Diencephalon (tissue), 1 donor: ENCODE measurements around the gene DNAH10. TPM values are rescaled to one million over a fixed set of nuclear protein-coding genes. Genes with fewer than 3 reads are reported as not detected.

Source experiments
- small RNA-seq: library from RNA; depleted of rRNA; stranded (forward); fragments of <200 nt; gene quantifications from one replicate; pipeline ENCODE3, GENCODE V24; 2014
- total RNA-seq: library from RNA; depleted of rRNA; stranded (reverse); fragments of >200 nt; gene quantifications from one replicate; pipeline ENCODE4 v1.2.3, GENCODE V29; 2014

DNAH10 gene, protein sequence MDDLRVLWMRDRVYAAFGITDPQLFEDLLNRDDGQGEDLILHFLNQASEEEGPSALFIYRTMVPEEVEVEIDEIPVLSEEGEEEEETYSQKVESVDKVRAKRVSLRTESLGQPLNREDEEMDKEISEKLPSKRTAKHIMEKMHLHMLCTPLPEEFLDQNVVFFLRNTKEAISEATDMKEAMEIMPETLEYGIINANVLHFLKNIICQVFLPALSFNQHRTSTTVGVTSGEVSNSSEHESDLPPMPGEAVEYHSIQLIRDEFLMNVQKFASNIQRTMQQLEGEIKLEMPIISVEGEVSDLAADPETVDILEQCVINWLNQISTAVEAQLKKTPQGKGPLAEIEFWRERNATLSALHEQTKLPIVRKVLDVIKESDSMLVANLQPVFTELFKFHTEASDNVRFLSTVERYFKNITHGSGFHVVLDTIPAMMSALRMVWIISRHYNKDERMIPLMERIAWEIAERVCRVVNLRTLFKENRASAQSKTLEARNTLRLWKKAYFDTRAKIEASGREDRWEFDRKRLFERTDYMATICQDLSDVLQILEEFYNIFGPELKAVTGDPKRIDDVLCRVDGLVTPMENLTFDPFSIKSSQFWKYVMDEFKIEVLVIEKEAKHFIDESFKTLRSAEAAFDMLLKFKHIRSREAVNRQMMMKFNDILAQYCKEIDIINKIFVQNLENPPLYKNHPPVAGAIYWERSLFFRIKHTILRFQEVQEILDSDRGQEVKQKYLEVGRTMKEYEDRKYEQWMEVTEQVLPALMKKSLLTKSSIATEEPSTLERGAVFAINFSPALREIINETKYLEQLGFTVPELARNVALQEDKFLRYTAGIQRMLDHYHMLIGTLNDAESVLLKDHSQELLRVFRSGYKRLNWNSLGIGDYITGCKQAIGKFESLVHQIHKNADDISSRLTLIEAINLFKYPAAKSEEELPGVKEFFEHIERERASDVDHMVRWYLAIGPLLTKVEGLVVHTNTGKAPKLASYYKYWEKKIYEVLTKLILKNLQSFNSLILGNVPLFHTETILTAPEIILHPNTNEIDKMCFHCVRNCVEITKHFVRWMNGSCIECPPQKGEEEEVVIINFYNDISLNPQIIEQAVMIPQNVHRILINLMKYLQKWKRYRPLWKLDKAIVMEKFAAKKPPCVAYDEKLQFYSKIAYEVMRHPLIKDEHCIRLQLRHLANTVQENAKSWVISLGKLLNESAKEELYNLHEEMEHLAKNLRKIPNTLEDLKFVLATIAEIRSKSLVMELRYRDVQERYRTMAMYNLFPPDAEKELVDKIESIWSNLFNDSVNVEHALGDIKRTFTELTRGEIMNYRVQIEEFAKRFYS (N-terminal part only)
- total RNA-seq: 5.3 TPM

DNA sequence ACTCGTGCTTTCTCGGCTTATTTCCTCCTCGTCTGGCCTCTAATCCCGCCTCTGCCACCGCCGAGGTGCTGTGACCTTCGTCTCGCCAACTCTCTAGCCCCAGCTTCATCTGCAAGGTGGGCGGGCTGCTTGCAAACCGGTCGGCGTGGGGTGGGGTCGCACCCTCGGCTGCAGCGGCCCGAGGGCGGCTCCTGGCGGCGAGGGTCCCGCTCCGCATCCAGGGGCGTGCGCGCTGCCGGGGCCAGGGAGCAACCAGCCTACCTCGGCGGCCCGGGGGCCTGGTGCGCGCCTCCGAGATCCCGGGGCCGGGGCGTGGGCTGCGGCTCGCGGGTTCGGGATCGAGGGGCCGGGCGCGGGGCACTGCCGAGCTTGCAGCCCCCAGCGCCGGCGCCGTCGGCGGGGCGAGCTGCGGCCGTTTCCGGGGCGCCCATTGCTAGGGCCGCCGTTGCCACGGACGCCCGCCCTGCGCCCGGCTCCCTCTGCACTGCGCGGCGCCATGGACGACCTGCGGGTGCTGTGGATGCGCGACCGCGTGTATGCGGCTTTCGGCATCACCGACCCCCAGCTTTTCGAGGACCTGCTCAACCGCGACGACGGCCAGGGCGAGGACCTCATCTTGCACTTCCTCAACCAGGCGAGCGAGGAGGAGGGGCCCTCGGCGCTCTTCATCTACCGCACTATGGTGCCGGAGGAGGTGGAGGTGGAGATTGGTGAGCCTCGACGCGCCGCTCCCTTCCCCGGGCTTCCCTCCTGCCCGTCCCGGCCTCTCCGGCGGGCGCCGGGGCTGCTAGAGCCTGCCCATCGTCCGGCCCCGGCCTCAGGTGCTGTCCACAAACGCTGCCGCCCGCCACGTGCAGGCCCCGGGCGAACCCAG is at the start of gene DNAH10:
Gene DNAH10, plus strand, starts transcription at position 461 of the 874 bp plus-strand sequence. Its CDS starts 36 bp downstream, at position 497.

DNA sequence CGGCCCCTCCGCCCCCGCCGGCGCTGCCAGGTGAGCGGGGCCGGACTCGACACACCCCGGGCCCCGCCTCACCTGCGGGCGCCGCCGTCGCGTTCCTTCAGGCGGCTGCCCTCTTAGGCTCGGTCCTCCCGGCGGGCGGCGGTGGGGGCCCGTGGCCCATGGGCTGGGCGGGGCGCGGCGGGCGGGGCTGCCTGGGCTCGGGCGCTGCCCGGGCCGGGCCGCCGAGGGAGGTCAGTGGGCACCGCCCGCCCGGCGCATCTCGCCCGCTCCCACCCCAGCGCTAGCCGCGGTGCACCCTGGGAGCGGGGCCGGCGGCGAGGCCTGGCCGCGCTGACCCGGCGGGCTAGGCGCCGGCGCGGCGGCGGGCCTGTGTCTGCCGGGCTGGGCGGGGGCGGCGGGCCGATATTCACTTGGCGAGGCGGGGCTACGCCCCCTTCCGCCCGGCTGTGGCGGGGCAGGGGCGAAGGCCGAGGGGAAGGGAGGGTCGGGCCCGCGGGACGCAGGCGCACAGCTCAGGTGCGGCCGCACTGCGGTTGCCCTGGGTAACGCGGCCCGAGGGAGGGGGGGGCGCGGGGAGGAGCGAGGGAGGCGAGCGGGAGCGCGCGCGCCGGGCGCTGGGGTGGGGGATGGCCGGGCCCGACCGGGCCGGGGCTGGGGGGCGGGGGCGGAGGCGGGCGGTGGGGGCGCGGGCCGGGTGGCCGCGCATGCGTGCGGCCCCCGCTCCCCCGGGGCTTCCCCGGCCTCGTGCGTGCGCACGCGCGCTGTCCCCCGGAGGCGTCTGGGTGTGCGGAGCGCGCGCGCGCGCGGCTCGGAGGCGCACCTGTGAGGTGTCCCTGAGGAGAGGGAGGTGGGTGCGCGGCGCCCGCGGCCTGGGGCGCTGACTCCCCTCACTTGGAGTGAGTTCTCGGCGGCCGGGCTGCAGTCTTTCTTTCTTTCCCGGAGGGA is 210.6 kb downstream of the DNAH10 start, which contains the start of the genes CCDC92 and ZNF664:
Gene CCDC92, minus strand, starts transcription at position 375 of the 945 bp plus-strand sequence. CDS start 28,526 bp downstream, outside the sequence.
Gene ZNF664, plus strand, starts transcription at position 759 of the 945 bp plus-strand sequence. CDS start 38,930 bp downstream, outside the sequence.

Small RNA genes lying within 50 kb of the gene (small RNA-seq; reads per million reads assigned to genes)
- gene AC068790.4: not detected
- not detected for gene AC068790.6

Other genes with a start within 250 kb of the DNAH10 start
- gene RILPL1, start 228.6 kb upstream of the DNAH10 start, total RNA-seq: 6.2 TPM
- 213 TPM for gene TMED2, start 177.7 kb upstream of the DNAH10 start, total RNA-seq
- 19.8 TPM for gene DDX55, start 160.2 kb upstream of the DNAH10 start, total RNA-seq
- 26.8 TPM for gene EIF2B1, start 128.6 kb upstream of the DNAH10 start, total RNA-seq
- gene GTF2H3, start 128.5 kb upstream of the DNAH10 start, total RNA-seq: 32.5 TPM
- gene TCTN2, start 91.2 kb upstream of the DNAH10 start, total RNA-seq: 33.0 TPM
- 20.1 TPM for gene ATP6V0A2, start 49.9 kb upstream of the DNAH10 start, total RNA-seq
- 27.0 TPM for gene CCDC92, start 210.5 kb downstream of the DNAH10 start, total RNA-seq
- gene ZNF664, start 210.9 kb downstream of the DNAH10 start, total RNA-seq: 82.8 TPM